DMS53 (cell line): ENCODE measurements around the gene SLC25A29.
"Not testable (repeated sequence)": the region's sequence is repeated elsewhere in the genome, so short reads cannot be mapped to it uniquely, and the experiment has no call there.

ENCODE experiments used
- DNase-seq: peaks from one replicate; lab custom pipeline; 2025; lab: John Stamatoyannopoulos, UW

The SLC25A29 gene

DNA sequence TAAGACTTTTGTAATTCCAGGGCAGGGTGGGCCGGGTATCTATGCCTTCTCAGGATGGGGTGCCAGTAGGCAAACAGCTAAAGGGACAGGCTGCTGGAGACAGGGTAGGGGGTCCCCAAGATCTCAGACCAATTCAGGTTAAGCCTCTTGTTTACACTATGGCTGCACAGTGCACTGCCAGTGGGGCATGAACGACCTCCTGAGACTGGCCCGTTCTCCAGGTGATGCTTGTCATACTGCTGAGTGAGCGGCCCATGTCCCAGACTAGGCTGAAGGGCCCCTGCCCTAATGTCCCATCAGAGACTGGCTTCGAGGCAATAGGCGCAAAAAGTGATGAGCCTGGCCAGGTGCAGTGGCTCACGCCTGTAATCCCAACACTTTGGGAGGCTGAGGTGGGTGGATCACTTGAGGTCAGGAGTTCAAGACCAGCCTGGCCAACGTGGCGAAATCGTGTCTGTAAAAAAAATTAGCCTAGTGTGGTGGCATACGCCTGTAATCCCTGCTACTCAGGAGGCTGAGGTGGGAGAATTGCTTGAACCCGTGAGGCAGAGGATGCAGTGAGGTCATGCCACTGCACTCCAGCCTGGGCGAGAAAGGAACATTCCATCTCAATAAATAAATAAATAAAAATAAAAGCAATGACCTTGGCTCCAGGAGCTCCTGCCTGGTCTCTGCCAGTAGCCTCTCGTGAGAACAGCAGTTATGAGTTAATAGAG lies 12.6 kb downstream of the SLC25A29 start:
- DNase-seq, result no peak

DNA sequence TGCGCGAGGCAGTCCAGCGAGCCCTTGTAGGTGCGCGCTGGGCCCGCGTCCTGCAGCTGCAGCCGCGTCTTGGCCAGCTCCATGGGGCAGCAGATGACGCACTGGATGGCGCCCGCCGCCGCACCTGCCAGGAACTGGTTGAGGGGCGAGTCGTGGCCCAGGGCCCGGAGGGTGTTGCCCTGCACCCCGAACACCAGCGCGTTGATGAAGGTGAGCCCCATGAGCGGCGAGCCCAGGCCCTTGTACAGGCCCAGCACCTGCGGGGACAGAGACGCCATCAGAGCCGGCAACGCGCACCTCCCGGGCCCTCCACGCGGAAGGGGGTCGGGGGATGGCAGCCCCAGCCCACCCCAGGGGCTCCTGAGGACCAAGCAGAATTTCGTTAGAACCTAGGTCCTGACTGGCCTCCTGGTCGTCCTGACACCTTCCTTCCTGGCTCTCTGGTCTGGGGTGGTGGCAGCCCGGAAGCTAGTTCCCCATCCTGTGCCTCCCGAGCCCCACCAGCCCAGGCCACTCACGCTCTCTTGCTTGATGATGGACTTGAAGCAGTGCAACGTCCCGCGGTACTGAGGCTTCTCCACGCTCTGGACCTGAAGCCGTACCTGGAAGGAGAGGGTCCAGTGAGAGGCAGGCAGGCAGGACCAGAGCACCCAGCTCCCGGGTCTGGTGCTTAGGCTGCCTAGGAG lies 13.3 kb downstream of the SLC25A29 start:
- no peak for DNase-seq

DNA sequence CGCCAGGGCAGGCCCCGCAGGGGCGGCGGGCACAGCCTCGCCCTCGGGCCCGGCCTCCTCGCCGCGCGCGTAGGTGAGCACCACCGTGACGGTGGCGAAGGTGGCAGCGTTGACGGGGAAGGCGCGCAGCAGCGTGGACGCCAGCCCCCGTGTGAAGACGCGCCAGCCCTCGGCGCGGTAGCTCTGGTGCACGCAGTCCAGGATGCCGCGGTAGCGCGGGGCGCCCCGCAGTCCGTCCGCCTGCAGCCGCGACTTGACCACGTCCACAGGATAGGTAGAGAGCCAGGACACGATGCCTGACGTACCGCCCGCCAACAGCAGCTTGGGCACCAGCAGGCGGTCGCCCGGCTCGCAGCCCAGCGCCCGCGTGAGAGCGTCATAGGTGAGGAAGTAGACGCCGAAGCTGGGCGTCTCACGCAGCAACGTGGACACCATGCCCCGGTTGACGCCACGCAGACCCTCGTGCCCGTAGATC lies 13.9 kb downstream of the SLC25A29 start:
- DNase-seq, result no peak

DNA sequence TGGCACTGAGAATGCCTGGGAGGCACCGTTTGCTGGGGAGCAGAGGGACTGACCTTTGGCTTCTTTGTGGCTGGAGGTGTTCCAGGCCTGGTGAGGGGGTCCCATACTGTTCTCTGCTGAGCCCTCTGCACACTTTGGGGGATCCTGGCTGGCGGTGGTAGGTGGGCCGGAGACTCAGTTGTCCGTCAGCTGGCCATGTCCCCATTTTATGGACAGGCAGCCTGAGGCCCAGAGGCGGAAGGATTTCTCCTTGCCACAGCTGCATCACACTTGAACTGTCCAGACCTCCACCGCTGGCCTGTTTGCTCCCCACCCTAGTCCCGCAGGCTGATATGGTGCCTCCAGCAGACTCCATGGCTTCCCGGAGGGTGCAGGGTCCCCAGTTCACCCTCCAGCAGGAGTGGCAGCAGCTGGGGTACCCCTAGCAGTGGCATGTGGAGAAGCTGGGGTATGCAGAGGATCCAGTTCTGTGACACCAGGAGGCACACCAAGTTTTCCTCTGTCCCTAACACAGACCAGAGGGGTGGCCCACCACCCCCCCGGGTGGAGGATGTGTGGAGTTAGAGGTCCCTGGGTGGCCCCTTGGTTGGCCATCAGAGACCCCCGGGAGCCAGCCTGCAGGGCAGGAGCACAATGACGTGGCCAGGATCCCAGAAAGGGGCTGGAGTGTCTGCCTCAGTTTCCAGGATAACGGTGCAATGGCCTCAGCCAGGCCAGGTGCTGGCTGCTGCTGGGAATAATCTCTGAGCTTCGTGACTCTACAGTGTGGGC lies 14.8 kb downstream of the SLC25A29 start:
- no peak for DNase-seq

DNA sequence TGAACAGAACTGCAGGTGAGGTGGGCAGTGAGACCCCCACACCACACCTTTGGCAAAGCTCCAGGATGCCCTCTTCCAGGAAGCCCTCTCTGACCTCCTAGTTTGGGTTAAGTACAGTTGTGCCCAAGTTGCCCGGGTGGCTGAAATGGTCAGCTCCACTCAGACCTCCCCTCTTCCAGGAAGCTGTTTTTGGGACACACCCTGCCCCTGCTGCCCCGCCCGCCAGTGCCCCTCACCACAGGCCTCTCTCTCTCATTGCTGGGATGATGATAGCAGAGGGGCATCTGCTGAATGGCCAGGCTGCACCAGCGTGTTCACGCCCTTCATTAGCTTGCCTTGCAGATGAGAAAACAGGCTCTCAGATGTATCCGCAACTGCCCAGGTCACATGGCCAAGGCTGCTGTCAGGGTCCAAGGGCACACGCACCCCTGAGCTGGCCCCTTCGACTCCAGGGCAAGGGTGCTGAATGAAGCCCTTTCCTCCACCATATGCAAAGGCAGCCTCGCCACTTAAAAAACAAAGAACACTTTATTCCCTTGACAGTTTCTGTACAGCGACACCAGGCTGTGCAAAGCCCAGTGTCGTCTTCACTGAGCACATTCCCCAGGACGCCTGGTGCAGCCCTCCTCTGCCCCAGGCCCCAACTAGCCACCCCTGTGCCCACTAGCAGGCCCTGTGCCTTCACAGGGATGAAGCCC lies 15.5 kb downstream of the SLC25A29 start:
- no peak for DNase-seq

DNA sequence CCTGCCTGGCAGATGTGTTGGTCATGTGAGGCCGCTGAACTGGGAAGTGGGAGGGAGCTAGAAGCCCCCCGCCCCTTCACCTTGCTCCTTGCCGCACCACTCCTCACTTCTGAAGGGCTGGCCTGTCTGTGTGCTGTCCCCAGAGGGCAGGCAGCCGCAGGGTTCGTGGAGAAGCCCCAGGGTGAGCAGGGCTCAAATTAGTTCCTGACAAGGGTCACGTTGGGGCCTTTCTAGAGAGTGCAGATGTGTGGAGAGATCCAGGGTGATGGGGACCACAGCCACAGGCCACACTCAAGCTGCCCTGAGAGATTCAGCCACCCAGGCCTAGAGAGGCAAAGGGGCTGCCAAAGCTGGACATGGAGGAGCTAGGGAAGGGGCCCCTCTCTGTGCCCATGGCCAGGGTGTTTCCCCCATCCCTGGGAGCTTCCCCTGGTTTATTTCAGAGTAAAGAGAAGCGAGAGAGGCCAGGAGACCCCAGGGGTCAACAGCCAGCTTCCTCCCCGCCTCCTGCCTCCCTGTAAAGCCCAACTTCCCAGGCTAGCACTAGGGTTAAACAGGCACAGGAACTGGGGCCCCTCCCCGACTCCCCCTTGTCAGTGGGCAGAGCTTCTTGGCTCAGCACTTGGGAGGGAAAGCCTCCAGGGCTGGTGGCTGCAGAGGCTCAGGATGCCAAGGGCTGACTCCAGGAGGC lies 16.2 kb downstream of the SLC25A29 start:
- no peak for DNase-seq

DNA sequence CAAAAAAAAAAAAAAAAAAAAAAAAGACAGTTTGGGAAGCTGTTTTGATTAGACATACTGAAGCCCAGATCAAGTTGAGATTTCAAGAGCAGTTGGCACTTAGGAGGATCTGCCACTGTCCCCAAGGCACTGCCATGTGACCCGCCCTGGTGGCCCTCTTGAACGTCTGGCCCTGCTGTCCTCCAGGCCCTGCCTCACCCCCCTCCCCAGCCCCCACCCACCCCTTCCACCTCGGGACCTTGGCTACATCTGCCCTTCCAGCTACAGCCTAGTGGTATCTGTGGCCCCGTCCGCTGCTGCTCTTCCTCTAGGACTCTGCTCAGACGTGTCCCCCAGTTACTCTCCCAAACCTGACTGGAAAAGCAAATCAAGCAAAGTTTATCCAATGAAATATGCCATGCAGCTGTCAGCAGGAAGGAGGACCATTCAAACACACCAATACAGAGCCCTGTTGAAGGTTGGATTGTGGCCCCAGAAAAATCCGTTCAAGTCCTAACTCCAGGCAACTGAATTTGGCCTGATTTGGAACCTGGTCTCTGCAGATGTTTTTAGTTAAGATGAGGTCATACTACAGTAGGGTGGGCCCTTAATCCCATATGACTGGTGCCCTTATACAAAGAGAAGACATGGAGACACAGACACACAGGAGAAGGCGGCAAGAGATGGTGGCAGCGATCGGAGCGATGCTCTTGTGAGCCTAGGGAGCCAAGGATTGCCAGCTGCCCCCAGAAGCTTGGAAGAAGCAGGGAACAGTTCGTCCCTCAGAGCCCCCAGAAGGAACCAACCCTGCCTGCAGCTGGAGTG lies 17.7 kb downstream of the SLC25A29 start:
- DNase-seq, result no peak

DNA sequence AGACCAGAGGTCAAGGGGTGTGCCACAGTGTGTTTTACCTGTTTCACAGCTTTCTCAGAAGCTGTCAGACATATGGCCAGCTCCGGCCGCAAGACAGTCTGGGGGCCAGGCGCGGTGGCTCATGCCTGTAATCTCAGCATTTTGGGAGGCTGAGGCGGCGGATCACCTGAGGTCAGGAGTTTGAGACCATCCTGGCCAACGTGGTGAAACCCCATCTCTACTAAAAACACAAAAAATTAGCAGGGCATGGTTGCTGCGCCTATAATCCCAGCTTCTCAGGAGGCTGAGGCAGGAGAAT lies 18.3 kb downstream of the SLC25A29 start:
- not testable (repeated sequence) for DNase-seq

DNA sequence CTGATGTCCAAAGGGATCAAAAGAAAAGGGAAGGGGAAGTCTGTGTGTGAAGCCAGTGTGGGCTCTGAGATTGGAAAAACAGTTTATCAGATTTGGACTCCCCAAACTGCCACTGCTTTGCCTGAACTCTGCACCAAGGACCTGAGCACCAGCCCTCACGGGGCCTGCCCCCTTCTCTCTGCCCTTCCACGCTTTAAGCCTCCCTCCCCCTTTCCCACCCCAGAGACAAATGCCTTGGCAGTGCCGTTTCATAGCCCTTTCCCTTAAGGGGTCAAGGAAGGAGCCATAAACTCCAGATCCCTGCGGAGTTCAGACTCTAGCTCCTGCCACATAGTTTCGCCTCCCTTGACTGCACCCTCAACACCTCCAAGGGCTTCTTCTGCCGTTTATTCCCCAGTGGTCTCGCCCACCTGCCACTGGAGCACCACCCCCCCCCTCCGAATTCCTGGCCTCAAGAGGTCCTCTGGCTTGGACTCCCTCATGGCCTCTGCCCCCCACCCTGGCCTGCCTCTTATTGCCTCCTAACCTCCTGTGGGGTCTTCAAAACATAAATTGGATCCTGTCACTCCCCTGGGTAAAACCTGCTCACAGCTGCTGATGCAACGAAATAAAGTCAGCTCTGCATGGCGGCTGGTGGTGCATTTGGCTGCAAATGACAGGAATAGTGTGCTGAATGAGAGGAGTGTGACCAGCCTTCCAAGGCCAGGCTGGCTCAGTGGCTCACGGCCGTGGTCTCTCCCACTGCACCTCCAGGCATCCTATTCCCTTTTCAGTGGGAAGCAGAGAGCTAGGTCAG lies 18.8 kb downstream of the SLC25A29 start:
- no peak for DNase-seq

DNA sequence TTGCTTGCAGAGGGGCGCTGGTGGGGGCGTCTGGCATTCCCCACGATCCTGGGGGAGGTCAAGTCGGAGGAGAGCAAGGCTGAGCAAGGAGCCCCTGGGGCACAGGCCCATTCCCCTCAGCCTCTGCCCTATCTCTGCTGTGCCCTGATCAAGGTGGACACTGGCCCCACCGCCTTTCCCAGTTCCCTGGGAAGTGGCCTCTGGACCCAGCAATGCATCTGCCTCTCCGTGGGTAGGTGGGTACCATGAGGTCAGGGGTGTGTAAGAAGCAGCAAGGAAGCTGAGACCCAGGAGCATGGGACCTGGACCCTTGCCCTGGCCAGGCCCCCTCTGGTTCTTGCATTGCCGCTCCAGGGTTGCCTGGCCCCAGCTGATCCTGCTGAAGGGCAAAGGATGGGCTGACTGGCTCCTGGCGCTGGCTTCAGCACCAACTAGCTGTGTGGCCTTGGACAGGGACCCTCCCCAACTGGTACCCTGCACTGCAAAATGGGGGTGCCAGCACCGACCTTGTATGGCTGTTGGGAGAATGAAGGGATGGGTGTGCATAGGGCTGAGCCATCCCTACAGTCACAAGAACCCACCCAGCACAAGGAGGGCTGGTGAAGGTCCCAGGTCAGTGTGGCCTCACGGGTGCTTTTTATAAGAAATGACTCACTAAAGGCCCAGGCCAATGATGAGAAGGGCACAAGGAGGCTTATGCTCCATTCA lies 19.6 kb downstream of the SLC25A29 start:
- DNase-seq, result no peak

DNA sequence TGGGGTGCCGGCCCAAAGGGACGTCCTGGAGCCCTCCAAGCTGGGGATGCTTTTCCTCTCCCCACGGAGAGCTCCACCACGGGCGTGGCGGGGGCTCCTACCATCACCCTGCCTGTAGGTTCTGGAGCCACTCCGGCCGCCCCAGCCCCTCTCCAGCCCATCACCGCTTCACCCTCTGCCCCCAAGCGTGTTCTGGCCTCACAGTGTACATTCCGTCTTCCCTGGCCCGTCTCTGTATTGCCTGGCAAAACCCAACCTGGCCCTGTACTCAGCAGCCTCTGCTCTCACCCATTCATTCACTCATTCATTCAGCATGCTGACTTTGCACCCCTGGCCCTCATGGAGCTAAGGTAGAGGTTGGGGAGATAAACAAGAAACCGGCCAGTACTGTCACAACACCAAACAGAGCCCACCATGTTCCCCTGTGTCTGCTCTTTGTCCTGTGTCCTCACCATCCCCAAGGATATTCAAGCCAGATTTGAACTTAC lies 20.3 kb downstream of the SLC25A29 start:
- DNase-seq, result no peak

DNA sequence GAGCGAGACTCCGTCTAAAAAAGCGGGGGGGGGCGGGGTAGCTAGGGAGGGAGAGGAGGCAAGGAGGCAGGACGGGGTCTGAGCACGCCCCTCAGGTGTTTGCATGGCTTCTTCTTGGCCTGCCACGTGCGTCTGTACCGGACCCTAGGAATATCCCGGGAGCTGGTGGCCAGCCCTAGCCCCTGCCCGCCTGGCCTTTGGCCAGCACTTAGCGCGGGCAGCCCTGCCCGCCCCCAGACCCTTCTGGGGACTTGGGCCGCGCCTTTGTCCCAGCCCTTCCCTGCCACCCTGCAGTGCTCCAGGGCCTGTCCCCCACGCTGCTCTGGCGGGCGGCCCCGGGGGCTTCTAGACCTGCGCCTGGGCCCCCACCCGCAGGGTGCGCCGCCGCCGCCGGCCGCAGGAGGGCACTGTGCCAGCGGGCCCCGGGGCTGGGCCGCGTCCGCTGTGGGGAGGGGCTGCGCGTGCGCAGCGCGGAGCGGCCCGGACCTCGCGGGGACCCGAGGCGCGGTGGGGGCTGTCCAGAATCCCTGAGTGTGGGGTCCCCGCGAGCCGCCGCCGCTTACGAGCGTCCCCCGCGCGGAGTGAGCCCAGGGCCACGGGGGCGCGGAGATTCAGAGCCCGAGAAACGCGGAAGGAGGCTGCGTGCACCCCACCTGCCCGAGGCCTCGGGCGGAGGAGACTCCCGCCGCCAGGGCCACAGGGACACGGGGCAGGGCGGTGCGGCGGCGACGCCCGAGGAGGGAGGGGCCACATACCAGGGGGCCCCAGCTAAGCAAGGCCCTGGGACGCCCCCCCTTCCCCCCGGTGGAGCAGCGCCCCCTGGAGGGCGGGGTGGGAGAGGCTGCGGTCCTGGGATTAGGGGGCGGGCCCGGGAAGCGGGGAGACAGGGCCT lies 21.0 kb downstream of the SLC25A29 start:
- peak; percentile 74 for DNase-seq

DNA sequence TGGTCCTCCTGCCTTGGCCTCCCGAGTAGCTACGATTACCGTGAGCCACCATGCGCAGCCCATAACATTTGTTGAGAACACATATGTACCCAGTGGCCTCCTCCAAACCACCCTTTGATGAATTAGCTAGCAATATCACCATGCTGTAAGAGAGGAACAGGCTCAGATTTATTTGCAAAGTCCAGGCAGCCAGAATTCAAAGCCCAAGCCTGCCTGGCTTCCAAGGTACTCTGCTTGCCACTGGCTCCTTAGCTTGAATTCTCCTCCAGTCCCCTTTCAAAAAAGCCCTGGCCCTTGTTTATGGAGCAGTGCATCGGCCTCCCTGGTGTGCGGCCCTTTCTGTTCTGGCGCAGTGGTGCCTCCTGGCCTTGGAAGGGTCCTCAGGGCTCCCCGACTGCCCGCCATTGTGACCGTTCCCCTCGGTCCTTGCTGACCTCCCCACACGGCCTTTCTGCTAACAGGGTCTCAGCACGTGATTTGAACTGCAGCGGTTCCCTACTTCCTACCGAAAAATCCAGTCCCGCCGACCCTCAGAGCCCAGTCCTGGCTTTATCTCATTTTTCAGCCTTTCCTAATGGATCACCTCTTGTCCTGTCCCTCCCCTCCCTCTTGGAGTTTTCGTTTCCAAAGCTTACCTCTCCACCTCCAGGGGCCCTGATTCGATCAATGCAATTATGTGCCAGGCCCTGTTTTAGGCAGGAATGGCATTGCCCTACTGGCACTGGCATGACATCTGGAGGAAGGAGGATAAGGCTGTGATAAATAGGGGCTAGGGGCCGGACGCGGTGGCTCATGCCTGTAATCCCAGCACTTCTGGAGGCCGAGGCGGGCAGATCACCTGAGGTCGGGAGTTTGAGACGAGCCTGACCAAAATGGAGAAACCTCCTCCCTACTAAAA lies 22.0 kb downstream of the SLC25A29 start:
- peak; percentile 17 for DNase-seq

DNA sequence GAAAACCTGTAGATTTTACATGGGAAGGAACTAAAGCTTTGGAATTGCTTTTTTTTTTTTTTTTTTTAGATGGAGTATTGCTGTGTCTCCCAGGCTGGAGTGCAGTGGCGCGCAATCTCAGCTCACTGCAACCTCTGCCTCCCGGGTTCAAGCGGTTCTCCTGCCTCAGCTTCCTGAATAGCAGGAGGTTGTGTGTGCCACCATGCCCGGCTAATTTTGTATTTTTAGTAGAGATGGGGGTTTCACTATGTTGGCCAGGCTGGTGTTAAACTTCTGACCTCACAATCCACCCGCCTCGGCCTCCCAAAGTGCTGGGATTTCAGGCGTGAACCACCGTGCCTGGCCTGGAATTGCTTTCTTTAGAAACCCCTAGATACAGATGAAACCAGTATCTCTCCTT lies 22.8 kb downstream of the SLC25A29 start:
- DNase-seq, result not testable (repeated sequence)

DNA sequence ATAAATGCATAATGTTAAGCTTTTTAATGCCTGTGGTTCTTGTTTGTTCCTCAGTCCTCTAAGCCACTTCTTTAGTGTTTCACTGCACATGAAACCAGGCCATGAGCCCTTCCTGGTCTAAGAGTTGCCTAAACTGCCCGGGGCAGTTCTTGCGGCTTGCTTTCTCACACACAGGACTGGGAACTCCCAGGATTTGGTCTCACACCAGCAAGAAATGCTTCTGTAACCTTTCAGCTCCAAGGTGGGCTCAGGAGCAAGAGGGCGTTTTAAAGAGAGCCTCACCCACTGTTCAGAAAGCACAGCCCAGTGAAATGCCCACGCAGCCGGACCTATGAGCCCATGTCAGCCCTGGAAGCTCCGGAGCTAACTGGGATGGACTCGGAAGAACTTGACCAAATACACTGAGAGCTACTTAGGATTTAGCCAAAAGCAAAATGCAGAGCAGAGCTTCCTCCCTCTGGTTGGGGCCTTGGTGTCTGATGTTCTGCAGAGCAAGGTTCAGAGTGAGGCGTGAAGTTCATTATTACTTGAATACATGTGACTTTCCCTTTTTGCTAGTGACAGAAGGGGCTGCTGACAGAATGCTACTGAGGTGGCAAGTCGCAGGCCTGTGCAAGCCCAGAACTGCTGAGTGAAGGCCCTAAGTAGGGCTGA lies 23.4 kb downstream of the SLC25A29 start:
- no peak for DNase-seq

DNA sequence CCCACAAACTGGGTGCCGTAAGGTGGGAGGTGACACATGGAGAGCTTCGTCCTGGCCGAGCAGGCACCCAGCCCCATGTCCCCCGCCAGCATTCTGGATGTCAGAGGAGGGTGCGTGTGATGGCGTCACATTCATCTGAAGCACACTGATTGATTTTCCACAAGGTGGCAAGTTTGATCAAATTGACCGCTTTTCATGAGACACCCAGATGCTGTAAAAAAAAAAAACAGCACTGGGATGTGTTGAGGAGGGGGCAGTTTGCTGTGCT lies 24.2 kb downstream of the SLC25A29 start:
- no peak for DNase-seq
